HCT116 (cell line): ENCODE data around the gene OR4K14. TPM values are rescaled to one million over a fixed set of nuclear protein-coding genes. Genes with fewer than 3 reads are reported as not detected.

Source experiments
- ATAC-seq: fragments of 200-7000 bp; cut with Tn5 transposase; 2 replicates; pipeline ENCODE4 v1.9.1; 2020; ENCODE audit warnings: mild to moderate bottlenecking, moderate library complexity
- BruUV-seq: library from RNA; stranded (reverse); fragments of 400-500 nt; replicated peaks from 2 replicates; lab custom pipeline; 2021; lab: Mats Ljungman, UMichigan
- CTCF ChIA-PET: fragments of 300-600 bp; sonication (Branson Sonifier 250); formaldehyde crosslinking; loops from one replicate; lab custom pipeline; 2021; ENCODE audit warnings: antibody characterized with exemption; lab: Charles Lee
- POLR2A ChIA-PET: fragments of 300-600, 350-600 bp; sonication (Branson Sonifier 250); formaldehyde crosslinking; loops from one replicate; lab custom pipeline; 2021; ENCODE audit warnings: antibody characterized with exemption; lab: Charles Lee
- RAD21 ChIA-PET, 2 experiments: fragments of 300-600 bp; sonication (Branson Sonifier 250); formaldehyde crosslinking; loops; one replicate each; lab custom pipeline; 2023; ENCODE audit warnings: low total read pairs in 2 of 2; ENCODE audit not compliant: uncharacterized antibody in 2 of 2, unreplicated experiment in 2 of 2, low non-redundant PET in 1 of 2; lab: Charles Lee
- DNase-seq: peaks from one replicate; pipeline ENCODE4 v3.0.0-alpha.2; 2010; ENCODE audit warnings: low read depth, low spot score
- H2AFZ ChIP-seq: fragments of 200-600 bp; shearing (Covaris generic), sonication (generic); 2 replicates; pipeline ENCODE4 v1.6.1; 2017; ENCODE audit warnings: low read depth, mixed run types, mixed read lengths, antibody characterized with exemption, low read length; ENCODE audit not compliant: poor library complexity, severe bottlenecking
- H3K27ac ChIP-seq: 2 replicates; pipeline ENCODE4 v1.5.1; 2012; ENCODE audit warnings: low read depth, low read length
- H3K27me3 ChIP-seq: fragments of 200-600 bp; sonication (generic); 2 replicates; pipeline ENCODE4 v1.6.1; 2016; ENCODE audit warnings: mixed run types, low read length, mixed read lengths; ENCODE audit not compliant: insufficient read depth
- H3K36me3 ChIP-seq, 2 experiments: fragments of 200-500 bp in 1 of 2; fragments of 200-600 bp in 1 of 2; sonication (Bioruptor generic) in 1 of 2; sonication (generic) in 1 of 2; 2 replicates each; pipeline versions ENCODE4 v1.5.1 to v1.6.1; 2014 to 2016; ENCODE audit warnings: low read length in 2 of 2, inconsistent platforms in 1 of 2, mixed read lengths in 1 of 2, mixed run types in 1 of 2; ENCODE audit not compliant: insufficient read depth in 2 of 2, control insufficient read depth in 1 of 2
- H3K4me1 ChIP-seq, 2 experiments: fragments of 200-600 bp in 1 of 2; sonication (generic) in 1 of 2; 2 replicates each; pipeline versions ENCODE4 v1.5.1 to v1.6.1; 2012 to 2017; ENCODE audit warnings: low read length in 2 of 2, inconsistent platforms in 1 of 2, mild to moderate bottlenecking in 1 of 2, mixed read lengths in 1 of 2, mixed run types in 1 of 2, moderate library complexity in 1 of 2; ENCODE audit not compliant: insufficient read depth in 2 of 2, control insufficient read depth in 1 of 2
- H3K4me2 ChIP-seq: fragments of 200-600 bp; sonication (generic); 2 replicates; pipeline ENCODE4 v1.6.1; 2017; ENCODE audit warnings: mixed run types, low read length, mixed read lengths
- H3K4me3 ChIP-seq, 2 experiments: fragments of 200-600 bp in 1 of 2; sonication (generic) in 1 of 2; replicated peaks in 1 of 2; 2 replicates each; pipeline ENCODE4 v1.5.1; 2011 to 2016; ENCODE audit warnings: low read length in 2 of 2, control low read depth in 1 of 2, low read depth in 1 of 2, mild to moderate bottlenecking in 1 of 2, mixed read lengths in 1 of 2, mixed run types in 1 of 2
- H3K79me2 ChIP-seq: fragments of 200-600 bp; sonication (generic); 2 replicates; pipeline ENCODE4 v1.6.1; 2017; ENCODE audit warnings: mild to moderate bottlenecking, mixed run types, low read length, moderate library complexity, mixed read lengths; ENCODE audit not compliant: insufficient read depth
- H3K9ac ChIP-seq: fragments of 200-600 bp; sonication (generic); 2 replicates; pipeline ENCODE4 v1.6.1; 2016; ENCODE audit warnings: low read length, mixed read lengths
- H3K9me2 ChIP-seq: fragments of 200-600 bp; sonication (generic), shearing (Covaris generic); 2 replicates; pipeline ENCODE4 v1.6.1; 2017; ENCODE audit warnings: mixed run types, mild to moderate bottlenecking, moderate library complexity; ENCODE audit not compliant: insufficient read depth
- H3K9me3 ChIP-seq, 2 experiments: fragments of 200-500 bp in 1 of 2; fragments of 200-600 bp in 1 of 2; sonication (Bioruptor generic) in 1 of 2; sonication (generic) in 1 of 2; 2 replicates each; pipeline ENCODE4 v1.6.1; 2014 to 2017; ENCODE audit warnings: low read length in 2 of 2, mixed read lengths in 2 of 2, inconsistent platforms in 1 of 2, low read depth in 1 of 2, mild to moderate bottlenecking in 1 of 2, mixed run types in 1 of 2, moderate library complexity in 1 of 2; ENCODE audit not compliant: control insufficient read depth in 1 of 2, insufficient read depth in 1 of 2
- H4K20me1 ChIP-seq: fragments of 200-600 bp; sonication (generic), shearing (Covaris generic); 2 replicates; pipeline ENCODE4 v1.6.1; 2017; ENCODE audit warnings: mixed run types, mild to moderate bottlenecking, moderate library complexity; ENCODE audit not compliant: insufficient read depth
- CTCF ChIP-seq, 3 experiments: fragments of 200-600 bp in 1 of 3; sonication (generic) in 1 of 3; IDR thresholded peaks in 2 of 3; conservative IDR thresholded peaks in 1 of 3; 2 replicates each; pipeline ENCODE4 v1.5.1; 2012 to 2017; ENCODE audit warnings: low read depth in 2 of 3, low read length in 2 of 3, antibody characterized with exemption in 1 of 3, borderline replicate concordance in 1 of 3, control low read depth in 1 of 3, mild to moderate bottlenecking in 1 of 3, mixed read lengths in 1 of 3, mixed run types in 1 of 3, moderate library complexity in 1 of 3; ENCODE audit not compliant: insufficient read depth in 1 of 3
- EGR1 ChIP-seq: IDR thresholded peaks from 2 replicates; pipeline ENCODE4 v1.6.1; 2012; ENCODE audit warnings: low read depth
- ELF1 ChIP-seq: IDR thresholded peaks from 2 replicates; pipeline ENCODE4 v1.6.1; 2012; ENCODE audit warnings: low read depth, borderline replicate concordance
- EZH2 ChIP-seq: fragments of 200-600 bp; sonication (generic); IDR thresholded peaks from 2 replicates; pipeline ENCODE4 v1.6.1; 2017; ENCODE audit warnings: antibody characterized with exemption, mixed run types
- EZH2phosphoT487 ChIP-seq: fragments of 200-600 bp; IDR thresholded peaks from 2 replicates; pipeline ENCODE4 v1.6.1; 2018; ENCODE audit warnings: antibody characterized with exemption, borderline replicate concordance
- MAX ChIP-seq: IDR thresholded peaks from 2 replicates; pipeline ENCODE4 v1.6.1; 2012
- RAD21 ChIP-seq: IDR thresholded peaks from 2 replicates; pipeline ENCODE4 v1.6.1; 2012; ENCODE audit warnings: low read depth, mild to moderate bottlenecking
- REST ChIP-seq: IDR thresholded peaks from 2 replicates; pipeline ENCODE4 v1.6.1; 2012; ENCODE audit warnings: low read depth
- SRF ChIP-seq: IDR thresholded peaks from 2 replicates; pipeline ENCODE4 v1.6.1; 2012; ENCODE audit warnings: low read depth
- TCF7L2 ChIP-seq: IDR thresholded peaks from 2 replicates; pipeline ENCODE4 v1.7.0; 2011; ENCODE audit warnings: borderline replicate concordance, inconsistent platforms; ENCODE audit not compliant: insufficient read depth, insufficient read length; ENCODE audit errors: extremely low read depth
- YY1 ChIP-seq: IDR thresholded peaks from 2 replicates; pipeline ENCODE4 v1.6.1; 2011; ENCODE audit warnings: low read length, low read depth, moderate library complexity, mild to moderate bottlenecking; ENCODE audit not compliant: insufficient replicate concordance; ENCODE audit errors: extremely low read depth
- ZNF274 ChIP-seq: fragments of 200-500 bp; sonication (Bioruptor generic); IDR thresholded peaks from 2 replicates; pipeline ENCODE4 v1.6.1; 2014; ENCODE audit warnings: mild to moderate bottlenecking, low read depth, low read length, inconsistent platforms
- intact Hi-C: fragments of 100-400 bp; cut with micrococcal nuclease; formaldehyde crosslinking; loops from 2 replicates; pipeline ENCODE4 v1.10.0; 2022
- total RNA-seq: library from RNA; stranded (reverse); gene quantifications from one replicate; pipeline ENCODE4 v1.2.1, GENCODE V29; 2021; ENCODE audit not compliant: unreplicated experiment
- TF ChIP-seq, protein P1 (sequence below): IDR thresholded peaks from 2 replicates; pipeline ENCODE4 v1.6.1; 2011; ENCODE audit warnings: mild to moderate bottlenecking, low read length, moderate library complexity; ENCODE audit not compliant: insufficient replicate concordance; ENCODE audit errors: extremely low read depth
- TF ChIP-seq, protein P2 (sequence below): IDR thresholded peaks from 2 replicates; pipeline ENCODE4 v1.6.1; 2012

OR4K14 gene
- total RNA-seq, 1 experiment from 2014 or later, result not detected

DNA sequence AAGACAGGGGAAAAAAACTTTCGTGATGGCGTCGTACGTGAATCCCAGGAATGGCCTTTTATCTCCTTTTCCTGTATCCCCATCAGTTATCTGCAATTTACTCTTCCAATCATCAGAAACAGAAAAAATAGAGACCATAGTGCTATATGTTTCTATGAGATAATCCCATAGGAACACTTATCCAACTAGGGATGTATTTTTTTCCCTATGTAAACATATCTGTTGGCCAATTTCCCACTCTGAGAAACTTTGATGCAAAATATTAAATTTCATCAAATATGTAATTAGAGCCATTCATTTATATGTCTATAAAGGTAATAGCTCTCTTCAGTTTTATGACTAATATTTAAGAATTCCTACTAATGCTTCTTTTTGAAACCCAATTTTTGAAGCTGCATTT, 16.8 kb upstream of the OR4K14 start, which contains the start of gene OR4K13:
OR4K13 (minus strand) TSS at position 101 of the 400 bp plus-strand sequence. CDS start 1,280 bp downstream, outside the sequence.
- RAD21 ChIA-PET, result no interaction called here
- ATAC-seq, result no peak
- intact Hi-C loops, result no loop called here
- no TSS peak for BruUV-seq
- Histone ChIP-seq H3K4me2 (no peak within 1 kb of the TSS), H3K4me1 (no peaks in the 10 kb centered on the region), H3K27me3 (no peaks in the 10 kb centered on the region), H3K9ac (no peak within 1 kb of the TSS), H3K9me3 (0 out of 4 replicates have a peak, but pooled peaks cover 0 to 4% of the 10 kb centered on the region in 2 experiments), H2AFZ (no peak within 1 kb of the TSS), H3K79me2 (no peaks in the 10 kb centered on the region), H4K20me1 (no peaks in the 10 kb centered on the region), H3K9me2 (no peaks in the 10 kb centered on the region), H3K4me3 (no peak within 1 kb of the TSS), H3K36me3 (no peaks in the 10 kb centered on the region), H3K27ac (no peak within 1 kb of the TSS)
- POLR2A ChIA-PET, result no interaction called here
- TF ChIP-seq TCF7L2 (no peak), ELF1 (no peak), EGR1 (no peak), REST (no peak), MAX (no peak), SRF (no peak), RAD21 (no peak), YY1 (no peak), EZH2 (no peak), CTCF (IDR thresholded peaks at IDR 0.05 in 2 of 3, conservative IDR thresholded peaks at IDR 0.05 in 1 of 3; ENCODE audit: borderline replicate concordance in 1 of 3, insufficient read depth in 1 of 3, low read depth in 2 of 3, low read length in 2 of 3) (no peak), EZH2phosphoT487 (no peak), ZNF274 (no peak)
- TF ChIP-seq, protein P1, sequence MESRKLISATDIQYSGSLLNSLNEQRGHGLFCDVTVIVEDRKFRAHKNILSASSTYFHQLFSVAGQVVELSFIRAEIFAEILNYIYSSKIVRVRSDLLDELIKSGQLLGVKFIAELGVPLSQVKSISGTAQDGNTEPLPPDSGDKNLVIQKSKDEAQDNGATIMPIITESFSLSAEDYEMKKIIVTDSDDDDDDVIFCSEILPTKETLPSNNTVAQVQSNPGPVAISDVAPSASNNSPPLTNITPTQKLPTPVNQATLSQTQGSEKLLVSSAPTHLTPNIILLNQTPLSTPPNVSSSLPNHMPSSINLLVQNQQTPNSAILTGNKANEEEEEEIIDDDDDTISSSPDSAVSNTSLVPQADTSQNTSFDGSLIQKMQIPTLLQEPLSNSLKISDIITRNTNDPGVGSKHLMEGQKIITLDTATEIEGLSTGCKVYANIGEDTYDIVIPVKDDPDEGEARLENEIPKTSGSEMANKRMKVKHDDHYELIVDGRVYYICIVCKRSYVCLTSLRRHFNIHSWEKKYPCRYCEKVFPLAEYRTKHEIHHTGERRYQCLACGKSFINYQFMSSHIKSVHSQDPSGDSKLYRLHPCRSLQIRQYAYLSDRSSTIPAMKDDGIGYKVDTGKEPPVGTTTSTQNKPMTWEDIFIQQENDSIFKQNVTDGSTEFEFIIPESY, result no peak
- TF ChIP-seq, protein P2, sequence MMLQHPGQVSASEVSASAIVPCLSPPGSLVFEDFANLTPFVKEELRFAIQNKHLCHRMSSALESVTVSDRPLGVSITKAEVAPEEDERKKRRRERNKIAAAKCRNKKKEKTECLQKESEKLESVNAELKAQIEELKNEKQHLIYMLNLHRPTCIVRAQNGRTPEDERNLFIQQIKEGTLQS, result no peak
- CTCF ChIA-PET, result no interaction called here
- no peak for DNase-seq
